ENCODE results near the gene BPIFB6.

Gene BPIFB6

DNA sequence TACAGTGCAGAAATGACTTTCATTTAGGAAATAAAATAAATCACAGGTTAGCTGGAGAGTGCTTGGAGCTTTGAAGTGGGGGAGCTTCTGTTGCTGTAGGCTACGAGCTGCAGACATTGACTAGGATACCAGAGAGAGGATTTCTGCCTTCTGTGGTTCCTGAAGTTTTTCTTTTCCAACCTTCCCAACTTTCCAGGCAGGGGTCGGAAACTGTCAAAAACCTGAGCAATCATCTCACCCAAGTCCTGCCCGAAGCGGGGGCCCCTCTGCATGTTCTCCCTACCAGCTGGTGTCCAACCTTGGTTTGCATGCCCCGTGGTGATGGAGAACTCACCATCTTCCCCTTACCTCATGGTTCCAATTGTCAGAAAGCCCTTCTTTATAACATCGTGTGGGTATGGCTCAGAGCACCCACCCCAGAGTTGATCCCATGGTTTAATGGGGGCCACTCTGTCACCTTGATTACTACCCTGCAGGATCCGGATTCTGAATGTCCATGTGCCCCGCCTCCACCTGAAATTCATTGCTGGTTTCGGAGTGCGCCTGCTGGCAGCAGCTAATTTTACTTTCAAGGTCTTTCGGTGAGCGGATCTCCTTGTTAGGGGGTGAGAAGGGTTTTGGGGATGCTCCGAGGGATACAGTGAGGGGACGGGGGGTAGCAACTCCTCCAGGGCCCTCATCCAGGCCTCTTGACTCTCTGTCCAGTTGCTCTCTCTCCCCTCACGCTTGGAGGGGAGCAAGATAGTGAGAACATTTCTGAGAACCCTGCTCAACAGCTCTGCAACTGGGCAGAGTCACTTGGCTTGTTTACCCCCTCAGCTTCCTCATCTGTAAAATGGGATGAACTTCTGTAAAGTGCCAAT is 18.9 kb upstream of the BPIFB6 start:
- CTCF ChIA-PET, result interaction anchor here (0.5 kb wide), 1 partner anchor 138 kb away, joined by 3 read pairs; no protein-coding TSS in a partner anchor
- TF ChIP-seq, protein P1, sequence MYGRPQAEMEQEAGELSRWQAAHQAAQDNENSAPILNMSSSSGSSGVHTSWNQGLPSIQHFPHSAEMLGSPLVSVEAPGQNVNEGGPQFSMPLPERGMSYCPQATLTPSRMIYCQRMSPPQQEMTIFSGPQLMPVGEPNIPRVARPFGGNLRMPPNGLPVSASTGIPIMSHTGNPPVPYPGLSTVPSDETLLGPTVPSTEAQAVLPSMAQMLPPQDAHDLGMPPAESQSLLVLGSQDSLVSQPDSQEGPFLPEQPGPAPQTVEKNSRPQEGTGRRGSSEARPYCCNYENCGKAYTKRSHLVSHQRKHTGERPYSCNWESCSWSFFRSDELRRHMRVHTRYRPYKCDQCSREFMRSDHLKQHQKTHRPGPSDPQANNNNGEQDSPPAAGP (tag by site-specific recombination; IDR thresholded peaks at IDR 0.05), result no peak
- no peak for TF ChIP-seq ZNF391 (tag by site-specific recombination; IDR thresholded peaks at IDR 0.05; ENCODE audit: borderline replicate concordance, low read depth)

DNA sequence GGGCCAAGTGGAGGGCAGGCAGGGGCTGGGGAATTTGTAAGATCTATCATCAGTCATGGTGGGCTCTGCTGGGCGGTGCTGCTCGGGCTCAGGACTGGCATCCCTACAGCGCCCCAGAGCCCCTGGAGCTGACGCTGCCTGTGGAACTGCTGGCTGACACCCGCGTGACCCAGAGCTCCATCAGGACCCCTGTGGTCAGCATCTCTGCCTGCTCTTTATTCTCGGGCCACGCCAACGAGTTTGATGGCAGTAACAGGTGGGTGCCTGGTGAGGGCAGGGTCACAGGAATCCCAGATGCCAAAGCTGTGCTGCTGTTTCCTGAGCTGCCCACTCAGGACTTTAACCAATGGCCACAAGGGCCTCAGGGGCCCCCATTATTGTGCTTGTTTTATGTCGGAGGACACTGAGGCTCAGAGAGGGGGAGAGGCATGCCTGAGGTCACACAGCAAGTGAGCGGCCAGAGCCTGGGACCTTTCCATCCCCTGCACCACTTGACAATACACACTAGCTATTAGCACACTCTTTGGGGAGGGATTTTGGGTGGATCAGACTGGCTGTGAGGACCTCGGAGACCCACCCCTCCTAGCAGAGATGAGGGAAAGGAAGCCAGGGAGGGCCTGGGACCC is 17.6 kb upstream of the BPIFB6 start:
- no peaks in the 10 kb centered on the region for H3K4me1 ChIP-seq (ENCODE audit: control insufficient read depth, insufficient read depth, low read length)
- ChIA-PET CTCF (no interaction called here), POLR2A (no interaction called here)
- H3K36me3 ChIP-seq (ENCODE audit: control insufficient read depth in 2 of 2, insufficient read depth in 1 of 2, low read length in 2 of 2), result no peaks in the 10 kb centered on the region
- no peak overlapping the region for H3K27ac ChIP-seq (ENCODE audit: extremely low read depth, low read depth, low read length)
- no peak for TF ChIP-seq HOXC10 (CRISPR knock-in tag; IDR thresholded peaks at IDR 0.05)
- TF ChIP-seq, protein P2, sequence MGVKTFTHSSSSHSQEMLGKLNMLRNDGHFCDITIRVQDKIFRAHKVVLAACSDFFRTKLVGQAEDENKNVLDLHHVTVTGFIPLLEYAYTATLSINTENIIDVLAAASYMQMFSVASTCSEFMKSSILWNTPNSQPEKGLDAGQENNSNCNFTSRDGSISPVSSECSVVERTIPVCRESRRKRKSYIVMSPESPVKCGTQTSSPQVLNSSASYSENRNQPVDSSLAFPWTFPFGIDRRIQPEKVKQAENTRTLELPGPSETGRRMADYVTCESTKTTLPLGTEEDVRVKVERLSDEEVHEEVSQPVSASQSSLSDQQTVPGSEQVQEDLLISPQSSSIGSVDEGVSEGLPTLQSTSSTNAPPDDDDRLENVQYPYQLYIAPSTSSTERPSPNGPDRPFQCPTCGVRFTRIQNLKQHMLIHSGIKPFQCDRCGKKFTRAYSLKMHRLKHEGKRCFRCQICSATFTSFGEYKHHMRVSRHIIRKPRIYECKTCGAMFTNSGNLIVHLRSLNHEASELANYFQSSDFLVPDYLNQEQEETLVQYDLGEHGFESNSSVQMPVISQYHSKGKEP (tag by site-specific recombination; IDR thresholded peaks at IDR 0.05), result no peak
- TF ChIP-seq, protein P3, sequence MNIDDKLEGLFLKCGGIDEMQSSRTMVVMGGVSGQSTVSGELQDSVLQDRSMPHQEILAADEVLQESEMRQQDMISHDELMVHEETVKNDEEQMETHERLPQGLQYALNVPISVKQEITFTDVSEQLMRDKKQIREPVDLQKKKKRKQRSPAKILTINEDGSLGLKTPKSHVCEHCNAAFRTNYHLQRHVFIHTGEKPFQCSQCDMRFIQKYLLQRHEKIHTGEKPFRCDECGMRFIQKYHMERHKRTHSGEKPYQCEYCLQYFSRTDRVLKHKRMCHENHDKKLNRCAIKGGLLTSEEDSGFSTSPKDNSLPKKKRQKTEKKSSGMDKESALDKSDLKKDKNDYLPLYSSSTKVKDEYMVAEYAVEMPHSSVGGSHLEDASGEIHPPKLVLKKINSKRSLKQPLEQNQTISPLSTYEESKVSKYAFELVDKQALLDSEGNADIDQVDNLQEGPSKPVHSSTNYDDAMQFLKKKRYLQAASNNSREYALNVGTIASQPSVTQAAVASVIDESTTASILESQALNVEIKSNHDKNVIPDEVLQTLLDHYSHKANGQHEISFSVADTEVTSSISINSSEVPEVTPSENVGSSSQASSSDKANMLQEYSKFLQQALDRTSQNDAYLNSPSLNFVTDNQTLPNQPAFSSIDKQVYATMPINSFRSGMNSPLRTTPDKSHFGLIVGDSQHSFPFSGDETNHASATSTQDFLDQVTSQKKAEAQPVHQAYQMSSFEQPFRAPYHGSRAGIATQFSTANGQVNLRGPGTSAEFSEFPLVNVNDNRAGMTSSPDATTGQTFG (tag by site-specific recombination; IDR thresholded peaks at IDR 0.05; ENCODE audit: borderline replicate concordance), result no peak
- TF ChIP-seq, protein P4, sequence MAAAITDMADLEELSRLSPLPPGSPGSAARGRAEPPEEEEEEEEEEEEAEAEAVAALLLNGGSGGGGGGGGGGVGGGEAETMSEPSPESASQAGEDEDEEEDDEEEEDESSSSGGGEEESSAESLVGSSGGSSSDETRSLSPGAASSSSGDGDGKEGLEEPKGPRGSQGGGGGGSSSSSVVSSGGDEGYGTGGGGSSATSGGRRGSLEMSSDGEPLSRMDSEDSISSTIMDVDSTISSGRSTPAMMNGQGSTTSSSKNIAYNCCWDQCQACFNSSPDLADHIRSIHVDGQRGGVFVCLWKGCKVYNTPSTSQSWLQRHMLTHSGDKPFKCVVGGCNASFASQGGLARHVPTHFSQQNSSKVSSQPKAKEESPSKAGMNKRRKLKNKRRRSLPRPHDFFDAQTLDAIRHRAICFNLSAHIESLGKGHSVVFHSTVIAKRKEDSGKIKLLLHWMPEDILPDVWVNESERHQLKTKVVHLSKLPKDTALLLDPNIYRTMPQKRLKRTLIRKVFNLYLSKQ (tag by site-specific recombination; IDR thresholded peaks at IDR 0.05; ENCODE audit: borderline replicate concordance), result no peak
- no peak for TF ChIP-seq ZNF341 (tag by site-specific recombination; IDR thresholded peaks at IDR 0.05; ENCODE audit: low read depth)
- TF ChIP-seq ZNF174 (tag by site-specific recombination; IDR thresholded peaks at IDR 0.05), result no peak
- TF ChIP-seq, protein P1 (tag by site-specific recombination; IDR thresholded peaks at IDR 0.05), result no peak
- no peak for TF ChIP-seq ZNF670 (tag by site-specific recombination; IDR thresholded peaks at IDR 0.05; ENCODE audit: low read depth)
- no peak for TF ChIP-seq ZNF555 (tag by site-specific recombination; conservative IDR thresholded peaks at IDR 0.05)
- TF ChIP-seq ZNF776 (tag by site-specific recombination; IDR thresholded peaks at IDR 0.05; ENCODE audit: borderline replicate concordance), result no peak
- TF ChIP-seq KLF8 (tag by site-specific recombination; IDR thresholded peaks at IDR 0.05), result no peak
- TF ChIP-seq WT1 (tag by site-specific recombination; IDR thresholded peaks at IDR 0.05), result no peak
- TF ChIP-seq, protein P5, sequence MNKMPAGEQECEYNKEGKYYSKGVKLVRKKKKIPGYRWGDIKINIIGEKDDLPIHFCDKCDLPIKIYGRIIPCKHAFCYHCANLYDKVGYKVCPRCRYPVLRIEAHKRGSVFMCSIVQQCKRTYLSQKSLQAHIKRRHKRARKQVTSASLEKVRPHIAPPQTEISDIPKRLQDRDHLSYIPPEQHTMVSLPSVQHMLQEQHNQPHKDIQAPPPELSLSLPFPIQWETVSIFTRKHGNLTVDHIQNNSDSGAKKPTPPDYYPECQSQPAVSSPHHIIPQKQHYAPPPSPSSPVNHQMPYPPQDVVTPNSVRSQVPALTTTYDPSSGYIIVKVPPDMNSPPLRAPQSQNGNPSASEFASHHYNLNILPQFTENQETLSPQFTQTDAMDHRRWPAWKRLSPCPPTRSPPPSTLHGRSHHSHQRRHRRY (tag by site-specific recombination; IDR thresholded peaks at IDR 0.05), result no peak
- H3K4me3 ChIP-seq (ENCODE audit: low read depth, low read length), result no peak overlapping the region
- no peaks in the 10 kb centered on the region for H3K9me3 ChIP-seq (ENCODE audit: control insufficient read depth, insufficient read depth, low read depth, low read length)

More for the DNA sequence above, 18.9 kb upstream of the BPIFB6 start:
- Histone ChIP-seq H3K4me3 (ENCODE audit: low read depth, low read length) (no peak overlapping the region), H3K9me3 (ENCODE audit: control insufficient read depth, insufficient read depth, low read depth, low read length) (no peaks in the 10 kb centered on the region), H3K4me1 (ENCODE audit: control insufficient read depth, insufficient read depth, low read length) (no peaks in the 10 kb centered on the region), H3K36me3 (ENCODE audit: control insufficient read depth in 2 of 2, insufficient read depth in 1 of 2, low read length in 2 of 2) (no peaks in the 10 kb centered on the region), H3K27ac (ENCODE audit: extremely low read depth, low read depth, low read length) (no peak overlapping the region)
- POLR2A ChIA-PET, result no interaction called here
